Panc1 (cell line): ENCODE results near the gene LPP.

Source experiments
- CTCF ChIP-seq: fragments of 450-650 bp; IDR thresholded peaks from 2 replicates; pipeline ENCODE4 v1.5.1; 2017; ENCODE audit warnings: mild to moderate bottlenecking
- POLR2AphosphoS5 ChIP-seq: IDR thresholded peaks from 2 replicates; pipeline ENCODE4 v1.6.1; 2012; ENCODE audit warnings: mild to moderate bottlenecking, low read depth, low read length, moderate library complexity
- REST ChIP-seq, 2 experiments: IDR thresholded peaks; 2 replicates each; pipeline ENCODE4 v1.6.1; 2011 to 2012; ENCODE audit warnings: low read depth in 2 of 2, control low read depth in 1 of 2, low read length in 1 of 2, mild to moderate bottlenecking in 1 of 2, moderate library complexity in 1 of 2; ENCODE audit not compliant: insufficient read depth in 1 of 2
- TCF7L2 ChIP-seq: IDR thresholded peaks from 2 replicates; pipeline ENCODE4 v1.6.1; 2011; ENCODE audit warnings: mild to moderate bottlenecking, low read depth, low read length, inconsistent platforms

- TF ChIP-seq CTCF (no peak), REST (IDR thresholded peaks at IDR 0.05; ENCODE audit: insufficient read depth in 1 of 2, low read depth in 2 of 2, low read length in 1 of 2) (no peak), POLR2AphosphoS5 (no peak), TCF7L2 (no peak)
These were observed 559.0 kb downstream of the LPP start for GRCh38 chr3:188712991-188713390.
